K562 (cell line): Measurements from ENCODE around the gene FARP2. TPM values are rescaled to one million over a fixed set of nuclear protein-coding genes. Genes with fewer than 3 reads are reported as not detected.

Experiments used
- ATF3 ChIP-seq, 2 experiments: fragments of 450-650 bp in 1 of 2; sonication (generic) in 1 of 2; formaldehyde crosslinking in 1 of 2; IDR thresholded peaks in 1 of 2; conservative IDR thresholded peaks in 1 of 2; 2 replicates each; pipeline versions ENCODE4 v1.6.1 to v1.8.1; 2016 to 2023; ENCODE audit warnings: mild to moderate bottlenecking in 2 of 2, moderate library complexity in 2 of 2, inconsistent platforms in 1 of 2, missing genetic modification reagents in 1 of 2
- CTCFL ChIP-seq: IDR thresholded peaks from 2 replicates; pipeline ENCODE4 v1.6.1; 2011; ENCODE audit warnings: borderline replicate concordance, low read depth, mild to moderate bottlenecking, moderate library complexity, low read length; ENCODE audit not compliant: insufficient read depth, poor library complexity, severe bottlenecking
- E2F8 ChIP-seq: fragments of 450-650 bp; IDR thresholded peaks from 2 replicates; pipeline ENCODE4 v1.7.1; 2018; ENCODE audit warnings: mild to moderate bottlenecking, low read depth; ENCODE audit not compliant: partially characterized antibody
- EP300 ChIP-seq: IDR thresholded peaks from 2 replicates; pipeline ENCODE4 v1.6.1; 2012; ENCODE audit warnings: low read length, improper control_type of control experiment
- JUNB ChIP-seq: fragments of 450-650 bp; formaldehyde crosslinking; conservative IDR thresholded peaks from 2 replicates; pipeline ENCODE4 v1.4.0; 2020; ENCODE audit warnings: mild to moderate bottlenecking
- PTBP1 ChIP-seq: fragments of 200-400 bp; formaldehyde crosslinking; IDR thresholded peaks from 2 replicates; pipeline ENCODE4 v1.6.1; 2017; ENCODE audit warnings: low read depth, low read length
- PYGO2 ChIP-seq: fragments of 450-650 bp; IDR thresholded peaks from 2 replicates; pipeline ENCODE4 v1.6.1; 2016; ENCODE audit warnings: mild to moderate bottlenecking, missing genetic modification characterization, moderate library complexity, missing compliant biosample characterization
- TAF15 ChIP-seq: fragments of 200-400 bp; formaldehyde crosslinking; IDR thresholded peaks from 2 replicates; pipeline ENCODE4 v1.6.1; 2017; ENCODE audit warnings: mild to moderate bottlenecking, low read depth, low read length, moderate library complexity
- TAF7 ChIP-seq: fragments of 450-650 bp; IDR thresholded peaks from 2 replicates; pipeline ENCODE4 v1.6.1; 2016; ENCODE audit warnings: missing genetic modification characterization, missing compliant biosample characterization
- UBTF ChIP-seq, 2 experiments: IDR thresholded peaks; 2 replicates each; pipeline ENCODE4 v1.6.1; 2012; ENCODE audit warnings: improper control_type of control experiment in 2 of 2, low read depth in 2 of 2, low read length in 2 of 2, borderline replicate concordance in 1 of 2
- YY1 ChIP-seq, 3 experiments: IDR thresholded peaks; 2 replicates each; pipeline ENCODE4 v1.6.1; 2011; ENCODE audit warnings: low read length in 2 of 3, mild to moderate bottlenecking in 2 of 3, moderate library complexity in 2 of 3, borderline replicate concordance in 1 of 3, control low read depth in 1 of 3, low read depth in 1 of 3; ENCODE audit not compliant: insufficient read depth in 3 of 3, insufficient replicate concordance in 2 of 3, control insufficient read depth in 1 of 3, insufficient read length in 1 of 3; ENCODE audit errors: extremely low read depth in 1 of 3
- ZBTB33 ChIP-seq: sonication (generic); formaldehyde crosslinking; IDR thresholded peaks from 2 replicates; pipeline ENCODE4 v1.8.1; 2023; ENCODE audit warnings: mild to moderate bottlenecking, missing genetic modification reagents
- ZNF354B ChIP-seq: fragments of 250-450 bp; sonication (Bioruptor Pico); IDR thresholded peaks from 2 replicates; pipeline ENCODE4 v1.4.0; 2020
- ZNF551 ChIP-seq: fragments of 250-450 bp; sonication (Bioruptor Pico); IDR thresholded peaks from 2 replicates; pipeline ENCODE4 v1.5.0; 2021; ENCODE audit warnings: mild to moderate bottlenecking, moderate library complexity
- polyA plus RNA-seq, 8 experiments: library from polyadenylated mRNA; depleted of rRNA in 4 of 8; stranded (reverse) in 5 of 8; unstranded in 3 of 8; fragments of >200 nt; fragmentation: Nextera tagmentation in 2 of 8; fragmentation: Illumina TruSeq in 1 of 8; extraction: Ambion mirVana in 2 of 8; extraction: Trizol in 1 of 8; gene quantifications; 2 replicates each; pipeline versions ENCODE4 v1.2.1 to v1.2.3, GENCODE V29; 2011 to 2014; ENCODE audit warnings: inconsistent platforms in 1 of 8, missing spikeins in 1 of 8
- total RNA-seq, 7 experiments: library from RNA; depleted of rRNA in 6 of 7; stranded (reverse); fragments of >200 nt in 6 of 7; fragmentation: Illumina TruSeq in 2 of 7; extraction: Trizol in 2 of 7; gene quantifications; 2 replicates each; pipeline versions ENCODE4 v1.2.1 to v1.2.3, GENCODE V29; 2011 to 2021; ENCODE audit warnings: low replicate concordance in 1 of 7

The FARP2 gene
- total and polyA plus RNA-seq, 9 of the 15 experiments (the other 6 are each of a cell fraction or from before 2014, with no cell fraction given): 4.1 to 38.1 (median 21.1) TPM

GRCh38 chr2:241315093-241315878 lies 40.8 kb upstream of the FARP2 start, which contains the start of gene HDLBP (continued):
- TF ChIP-seq TAF7 (peak; percentile 95), PTBP1 (no peak), JUNB (CRISPR knock-in tag) (no peak), EP300 (no peak), TAF15 (no peak), ZNF354B (CRISPR knock-in tag) (no peak), ZBTB33 (CRISPR knock-in tag) (no peak), ATF3 (IDR thresholded peaks at IDR 0.05) (peak; percentile 92), ATF3 (CRISPR knock-in tag; conservative IDR thresholded peaks at IDR 0.05) (no peak), E2F8 (peak; percentile 75), UBTF (IDR thresholded peaks at IDR 0.05; ENCODE audit: borderline replicate concordance in 1 of 2, low read depth in 2 of 2, low read length in 2 of 2) (0 out of 4 replicates have a peak, but pooled peaks of 1 of the 2 experiments have one; percentile 45), PYGO2 (no peak), ZNF551 (CRISPR knock-in tag) (no peak), YY1 (IDR thresholded peaks at IDR 0.05; ENCODE audit: borderline replicate concordance in 1 of 3, control insufficient read depth in 1 of 3, extremely low read depth in 1 of 3, insufficient read depth in 3 of 3, insufficient read length in 1 of 3, insufficient replicate concordance in 2 of 3, low read depth in 1 of 3, low read length in 2 of 3) (peak; percentile 91 to 97 (median 95)), CTCFL (peak; percentile 68)
